ENCODE data around the gene EPHA6.

GRCh38 chr3:97037294-97037943 is 223.0 kb downstream of the EPHA6 start:
- TF ChIP-seq, protein P1, sequence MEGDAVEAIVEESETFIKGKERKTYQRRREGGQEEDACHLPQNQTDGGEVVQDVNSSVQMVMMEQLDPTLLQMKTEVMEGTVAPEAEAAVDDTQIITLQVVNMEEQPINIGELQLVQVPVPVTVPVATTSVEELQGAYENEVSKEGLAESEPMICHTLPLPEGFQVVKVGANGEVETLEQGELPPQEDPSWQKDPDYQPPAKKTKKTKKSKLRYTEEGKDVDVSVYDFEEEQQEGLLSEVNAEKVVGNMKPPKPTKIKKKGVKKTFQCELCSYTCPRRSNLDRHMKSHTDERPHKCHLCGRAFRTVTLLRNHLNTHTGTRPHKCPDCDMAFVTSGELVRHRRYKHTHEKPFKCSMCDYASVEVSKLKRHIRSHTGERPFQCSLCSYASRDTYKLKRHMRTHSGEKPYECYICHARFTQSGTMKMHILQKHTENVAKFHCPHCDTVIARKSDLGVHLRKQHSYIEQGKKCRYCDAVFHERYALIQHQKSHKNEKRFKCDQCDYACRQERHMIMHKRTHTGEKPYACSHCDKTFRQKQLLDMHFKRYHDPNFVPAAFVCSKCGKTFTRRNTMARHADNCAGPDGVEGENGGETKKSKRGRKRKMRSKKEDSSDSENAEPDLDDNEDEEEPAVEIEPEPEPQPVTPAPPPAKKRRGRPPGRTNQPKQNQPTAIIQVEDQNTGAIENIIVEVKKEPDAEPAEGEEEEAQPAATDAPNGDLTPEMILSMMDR (conservative IDR thresholded peaks at IDR 0.05 in 1 of 2, IDR thresholded peaks at IDR 0.05 in 1 of 2; ENCODE audit: low read depth in 1 of 2, low read length in 2 of 2) = no peak
- no peak for TF ChIP-seq EZH2 (IDR thresholded peaks at IDR 0.05; ENCODE audit: low read length, missing control alignments)
